ENCODE measurements around the gene TSPAN10. TPM values are rescaled to one million over a fixed set of nuclear protein-coding genes. Genes with fewer than 3 reads are reported as not detected.

TSPAN10 gene
- total RNA-seq, 3 donors from 2014 or later: 0.27 to 0.47 (median 0.41) TPM

DNA sequence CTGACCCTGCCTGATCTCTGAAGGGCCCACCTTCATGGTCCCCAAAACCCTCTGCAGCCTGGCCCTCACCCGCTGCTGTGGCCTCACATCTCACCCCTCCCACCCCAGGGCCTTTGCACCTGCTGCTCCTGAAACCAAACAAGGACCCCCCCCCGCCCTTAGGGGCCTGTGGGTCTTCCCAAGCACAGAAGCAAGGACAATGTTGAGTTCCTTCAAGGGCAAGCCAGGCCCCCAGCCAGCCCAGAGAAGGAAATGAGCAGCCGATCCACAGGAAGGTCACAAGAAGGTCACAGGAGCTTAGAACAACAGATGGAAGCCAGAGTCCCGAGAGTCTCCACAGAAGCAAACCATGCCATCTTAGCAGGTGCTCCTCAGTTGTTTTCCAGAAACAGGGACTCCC is 19.8 kb downstream of the TSPAN10 start:
- ATAC-seq: no peak
- TF ChIP-seq, protein P1, sequence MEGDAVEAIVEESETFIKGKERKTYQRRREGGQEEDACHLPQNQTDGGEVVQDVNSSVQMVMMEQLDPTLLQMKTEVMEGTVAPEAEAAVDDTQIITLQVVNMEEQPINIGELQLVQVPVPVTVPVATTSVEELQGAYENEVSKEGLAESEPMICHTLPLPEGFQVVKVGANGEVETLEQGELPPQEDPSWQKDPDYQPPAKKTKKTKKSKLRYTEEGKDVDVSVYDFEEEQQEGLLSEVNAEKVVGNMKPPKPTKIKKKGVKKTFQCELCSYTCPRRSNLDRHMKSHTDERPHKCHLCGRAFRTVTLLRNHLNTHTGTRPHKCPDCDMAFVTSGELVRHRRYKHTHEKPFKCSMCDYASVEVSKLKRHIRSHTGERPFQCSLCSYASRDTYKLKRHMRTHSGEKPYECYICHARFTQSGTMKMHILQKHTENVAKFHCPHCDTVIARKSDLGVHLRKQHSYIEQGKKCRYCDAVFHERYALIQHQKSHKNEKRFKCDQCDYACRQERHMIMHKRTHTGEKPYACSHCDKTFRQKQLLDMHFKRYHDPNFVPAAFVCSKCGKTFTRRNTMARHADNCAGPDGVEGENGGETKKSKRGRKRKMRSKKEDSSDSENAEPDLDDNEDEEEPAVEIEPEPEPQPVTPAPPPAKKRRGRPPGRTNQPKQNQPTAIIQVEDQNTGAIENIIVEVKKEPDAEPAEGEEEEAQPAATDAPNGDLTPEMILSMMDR (IDR thresholded peaks at IDR 0.05): no peak
- peaks cover 4% of the 10 kb centered on the region for H3K4me1 ChIP-seq (ENCODE audit: low read depth)
- H3K4me3 ChIP-seq: no peak overlapping the region
- no peaks in the 10 kb centered on the region for H3K9me3 ChIP-seq
- DNase-seq: no peak
- intact Hi-C loops (cut with DNase I, micrococcal nuclease): no loop called here
- H3K36me3 ChIP-seq (ENCODE audit: low read depth): no peaks in the 10 kb centered on the region

DNA sequence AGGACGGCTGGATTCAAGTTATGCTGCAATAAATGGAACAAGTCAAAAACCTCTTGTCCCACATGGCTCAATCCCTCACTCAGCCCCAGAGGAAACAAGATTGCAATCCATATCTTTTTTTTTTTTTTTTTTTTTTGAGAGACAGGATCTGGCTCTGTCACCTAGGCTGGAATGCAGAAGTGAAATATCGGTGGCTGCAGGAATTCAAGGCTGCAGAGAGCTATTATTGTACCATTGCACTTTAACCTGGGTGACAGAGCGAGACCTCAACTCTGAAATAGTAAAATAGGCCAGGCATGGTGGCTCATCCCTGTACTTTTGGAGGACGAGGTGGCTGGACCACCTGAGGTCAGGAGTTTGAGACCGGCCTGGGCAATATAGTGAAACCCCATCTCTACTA is 22.0 kb downstream of the TSPAN10 start:
- peaks cover 4% of the 10 kb centered on the region for H3K4me1 ChIP-seq (ENCODE audit: low read depth)
- no peaks in the 10 kb centered on the region for H3K9me3 ChIP-seq
- H3K36me3 ChIP-seq (ENCODE audit: low read depth): no peaks in the 10 kb centered on the region
- ATAC-seq (no peak), DNase-seq (no peak)
- TF ChIP-seq, protein P1 (IDR thresholded peaks at IDR 0.05): no peak
- no peak overlapping the region for H3K4me3 ChIP-seq
- intact Hi-C loops (cut with DNase I, micrococcal nuclease): no loop called here

- ATAC-seq (no peak), DNase-seq (no peak)
- intact Hi-C loops (cut with DNase I, micrococcal nuclease): no loop called here
- Histone ChIP-seq H3K9me3 (no peaks in the 10 kb centered on the region), H3K4me1 (ENCODE audit: low read depth) (peaks cover 10% of the 10 kb centered on the region), H3K4me3 (no peak overlapping the region), H3K36me3 (ENCODE audit: low read depth) (no peaks in the 10 kb centered on the region)
- TF ChIP-seq, protein P1 (IDR thresholded peaks at IDR 0.05): no peak
These were observed 23.4 kb downstream of the TSPAN10 start for GRCh38 chr17:81660441-81660840.

- H3K4me1 ChIP-seq (ENCODE audit: low read depth): peaks cover 14% of the 10 kb centered on the region
- no peaks in the 10 kb centered on the region for H3K36me3 ChIP-seq (ENCODE audit: low read depth)
- no peak for DNase-seq
- intact Hi-C loops (cut with DNase I, micrococcal nuclease): no loop called here
- TF ChIP-seq, protein P1 (IDR thresholded peaks at IDR 0.05): no peak
- H3K9me3 ChIP-seq: no peaks in the 10 kb centered on the region
- H3K4me3 ChIP-seq: no peak overlapping the region
- ATAC-seq: no peak
These were observed 25.0 kb downstream of the TSPAN10 start for GRCh38 chr17:81662002-81662401.

GRCh38 chr17:81664051-81664470 is 27.1 kb downstream of the TSPAN10 start:
- TF ChIP-seq, protein P1 (IDR thresholded peaks at IDR 0.05): no peak

More at GRCh38 chr17:81664051-81664470, 27.1 kb downstream of the TSPAN10 start:
- no peak for ATAC-seq
- Histone ChIP-seq H3K9me3 (no peaks in the 10 kb centered on the region), H3K4me3 (no peak overlapping the region), H3K4me1 (ENCODE audit: low read depth) (peaks cover 21% of the 10 kb centered on the region), H3K36me3 (ENCODE audit: low read depth) (no peaks in the 10 kb centered on the region)
- DNase-seq: no peak
- intact Hi-C loops (cut with DNase I, micrococcal nuclease): no loop called here
